OCI-LY7 (cell line): ENCODE results near the gene CYP27C1. TPM values are rescaled to one million over a fixed set of nuclear protein-coding genes. Genes with fewer than 3 reads are reported as not detected.

Experiments used
- BruUV-seq: library from RNA; stranded (reverse); fragments of 400-500 nt; replicated peaks from 2 replicates; lab custom pipeline; 2021; lab: Mats Ljungman, UMichigan
- CTCF ChIA-PET: fragments of 300-600 bp; sonication (Branson Sonifier 250); formaldehyde crosslinking; loops from one replicate; lab custom pipeline; 2022; ENCODE audit warnings: antibody characterized with exemption; ENCODE audit not compliant: unreplicated experiment; lab: Charles Lee
- POLR2A ChIA-PET: fragments of 300-600 bp; sonication (Branson Sonifier 250); formaldehyde crosslinking; loops from one replicate; lab custom pipeline; 2022; ENCODE audit warnings: antibody characterized with exemption; lab: Charles Lee
- DNase-seq: peaks from one replicate; pipeline ENCODE4 v3.0.0-alpha.2; 2015; ENCODE audit warnings: low spot score
- H2AFZ ChIP-seq: fragments of 200-600 bp; sonication (generic), shearing (Covaris generic); 2 replicates; pipeline ENCODE4 v1.6.1; 2014; ENCODE audit warnings: mild to moderate bottlenecking, antibody characterized with exemption, low read length, moderate library complexity
- H3K27ac ChIP-seq: fragments of 200-600 bp; sonication (generic); 2 replicates; pipeline ENCODE4 v1.5.1; 2014; ENCODE audit warnings: mixed run types, low read depth, mild to moderate bottlenecking, moderate library complexity, low read length, inconsistent platforms; ENCODE audit not compliant: poor library complexity, severe bottlenecking
- H3K36me3 ChIP-seq: fragments of 200-600 bp; sonication (generic); 2 replicates; pipeline ENCODE4 v1.6.1; 2014; ENCODE audit warnings: mild to moderate bottlenecking, antibody characterized with exemption, low read length, moderate library complexity, mixed read lengths; ENCODE audit not compliant: insufficient read depth
- H3K4me1 ChIP-seq: fragments of 200-600 bp; sonication (generic); 2 replicates; pipeline ENCODE4 v1.5.1; 2014; ENCODE audit warnings: mild to moderate bottlenecking, low read length; ENCODE audit not compliant: insufficient read depth, poor library complexity, severe bottlenecking
- H3K4me2 ChIP-seq: fragments of 200-600 bp; sonication (generic); 2 replicates; pipeline ENCODE4 v1.6.1; 2014; ENCODE audit warnings: mild to moderate bottlenecking, low read length
- H3K4me3 ChIP-seq: fragments of 200-600 bp; sonication (generic); 2 replicates; pipeline ENCODE4 v1.5.1; 2014; ENCODE audit warnings: mild to moderate bottlenecking, low read depth, low read length; ENCODE audit not compliant: poor library complexity, severe bottlenecking
- H3K79me2 ChIP-seq: fragments of 200-600 bp; sonication (generic); 2 replicates; pipeline ENCODE4 v1.6.1; 2016; ENCODE audit warnings: low read depth, mild to moderate bottlenecking, low read length, moderate library complexity, mixed read lengths; ENCODE audit not compliant: insufficient read depth
- H3K9me2 ChIP-seq: fragments of 200-600 bp; sonication (generic); 2 replicates; pipeline ENCODE4 v1.6.1; 2016; ENCODE audit warnings: mild to moderate bottlenecking, low read length, mixed read lengths; ENCODE audit not compliant: insufficient read depth
- H3K9me3 ChIP-seq: fragments of 200-600 bp; sonication (generic); 2 replicates; pipeline ENCODE4 v1.6.1; 2014; ENCODE audit warnings: mild to moderate bottlenecking, mixed run types, low read length, mixed read lengths
- H4K20me1 ChIP-seq: fragments of 200-600 bp; sonication (generic); 2 replicates; pipeline ENCODE4 v1.6.1; 2014; ENCODE audit warnings: mild to moderate bottlenecking, antibody characterized with exemption, low read length, moderate library complexity, mixed read lengths; ENCODE audit not compliant: insufficient read depth
- CTCF ChIP-seq: fragments of 200-600 bp; sonication (generic); conservative IDR thresholded peaks from 2 replicates; pipeline ENCODE4 v1.5.1; 2014; ENCODE audit warnings: mild to moderate bottlenecking, antibody characterized with exemption, low read length, moderate library complexity, mixed read lengths
- EZH2phosphoT487 ChIP-seq: fragments of 200-600 bp; sonication (generic); IDR thresholded peaks from 2 replicates; pipeline ENCODE4 v1.6.1; 2018; ENCODE audit warnings: low read depth, borderline replicate concordance, mild to moderate bottlenecking, mixed run types, antibody characterized with exemption, low read length, moderate library complexity, mixed read lengths
- intact Hi-C: fragments of 100-400 bp; cut with micrococcal nuclease; formaldehyde crosslinking; loops from one replicate; pipeline ENCODE4 v1.10.0; 2022; ENCODE audit not compliant: unreplicated experiment
- total RNA-seq, 2 experiments: library from RNA; depleted of rRNA in 1 of 2; stranded (reverse); fragments of >200 nt in 1 of 2; shearing (Covaris generic) in 1 of 2; gene quantifications; 2 replicates each; pipeline ENCODE4 v1.2.3, GENCODE V29; 2014 to 2022

CYP27C1 gene
- total RNA-seq, 2 experiments from 2014 or later = not detected

GRCh38 chr2:127153691-127154158 lies 66.4 kb downstream of the CYP27C1 start:
- Histone ChIP-seq H3K9me2 (no peaks in the 10 kb centered on the region), H3K4me3 (no peak overlapping the region), H4K20me1 (no peaks in the 10 kb centered on the region), H3K27ac (no peak overlapping the region), H2AFZ (no peak overlapping the region), H3K36me3 (no peaks in the 10 kb centered on the region), H3K9me3 (no peaks in the 10 kb centered on the region), H3K79me2 (no peaks in the 10 kb centered on the region), H3K4me1 (no peaks in the 10 kb centered on the region), H3K4me2 (no peak overlapping the region)
- DNase-seq = no peak
- no TSS peak for BruUV-seq
- CTCF ChIA-PET = no interaction called here
- intact Hi-C loops = no loop called here
- POLR2A ChIA-PET = no interaction called here
- TF ChIP-seq EZH2phosphoT487 = no peak
- TF ChIP-seq CTCF = no peak

GRCh38 chr2:127150996-127151395 lies 69.1 kb downstream of the CYP27C1 start:
- Histone ChIP-seq H3K4me1 (no peaks in the 10 kb centered on the region), H3K4me2 (no peak overlapping the region), H3K36me3 (no peaks in the 10 kb centered on the region), H3K4me3 (no peak overlapping the region), H3K9me2 (no peaks in the 10 kb centered on the region), H4K20me1 (no peaks in the 10 kb centered on the region), H3K27ac (no peak overlapping the region), H3K79me2 (no peaks in the 10 kb centered on the region), H3K9me3 (no peaks in the 10 kb centered on the region), H2AFZ (no peak overlapping the region)
- intact Hi-C loops = no loop called here
- ChIA-PET POLR2A (interaction anchor here (0.8 kb wide), 1 partner anchor 71 kb away, joined by 3 read pairs; no protein-coding TSS in a partner anchor), CTCF (no interaction called here)
- TF ChIP-seq CTCF (no peak), EZH2phosphoT487 (no peak)
- DNase-seq = no peak
- no TSS peak for BruUV-seq

GRCh38 chr2:127149384-127149783 lies 70.7 kb downstream of the CYP27C1 start:
- POLR2A ChIA-PET = interaction anchor here (0.6 to 0.7 kb wide), 3 partner anchors 10 to 1457 kb away, joined by 3 read pairs; no protein-coding TSS in a partner anchor
- Histone ChIP-seq H3K27ac (no peak overlapping the region), H3K9me3 (no peaks in the 10 kb centered on the region), H3K79me2 (no peaks in the 10 kb centered on the region), H3K4me3 (no peak overlapping the region), H4K20me1 (no peaks in the 10 kb centered on the region), H3K36me3 (no peaks in the 10 kb centered on the region), H3K9me2 (no peaks in the 10 kb centered on the region), H3K4me1 (no peaks in the 10 kb centered on the region), H3K4me2 (no peak overlapping the region), H2AFZ (no peak overlapping the region)
- CTCF ChIA-PET = no interaction called here
- intact Hi-C loops = no loop called here
- no peak for DNase-seq
- no peak for TF ChIP-seq CTCF
- no peak for TF ChIP-seq EZH2phosphoT487
- no TSS peak for BruUV-seq
